Measurements from ENCODE around the gene MRPL57. TPM values are rescaled to one million over a fixed set of nuclear protein-coding genes. Genes with fewer than 3 reads are reported as not detected.

Gene MRPL57
- total and polyA plus RNA-seq, 11 donors: 19.0 to 51.6 (median 22.8) TPM

DNA sequence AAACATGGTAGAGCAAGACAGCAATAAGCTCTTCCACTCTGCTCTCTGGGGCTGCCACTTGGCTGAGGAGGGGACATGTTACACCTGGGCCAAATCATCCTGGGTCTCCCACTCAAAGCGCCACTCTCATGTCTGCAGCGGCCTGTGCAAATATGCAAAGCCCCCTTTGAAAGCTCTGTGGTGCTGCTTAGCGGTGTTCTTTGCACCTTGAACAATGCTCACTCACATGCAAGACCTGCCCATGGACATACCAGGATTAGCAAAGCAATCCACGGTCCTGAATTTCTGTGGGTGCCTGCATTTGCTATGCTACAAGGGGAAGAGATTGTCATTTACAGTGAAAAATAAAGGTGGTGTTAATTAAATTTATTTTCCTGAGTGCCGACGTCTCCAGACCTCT lies 48.6 kb downstream of the MRPL57 start:
- 75 to 89% (median 84%) methylated on average over 6 of the region's 6 CpGs for WGBS, 4 donors
- TF ChIP-seq POLR2A (IDR thresholded peaks at IDR 0.05): no peak
- TF ChIP-seq, protein P1, sequence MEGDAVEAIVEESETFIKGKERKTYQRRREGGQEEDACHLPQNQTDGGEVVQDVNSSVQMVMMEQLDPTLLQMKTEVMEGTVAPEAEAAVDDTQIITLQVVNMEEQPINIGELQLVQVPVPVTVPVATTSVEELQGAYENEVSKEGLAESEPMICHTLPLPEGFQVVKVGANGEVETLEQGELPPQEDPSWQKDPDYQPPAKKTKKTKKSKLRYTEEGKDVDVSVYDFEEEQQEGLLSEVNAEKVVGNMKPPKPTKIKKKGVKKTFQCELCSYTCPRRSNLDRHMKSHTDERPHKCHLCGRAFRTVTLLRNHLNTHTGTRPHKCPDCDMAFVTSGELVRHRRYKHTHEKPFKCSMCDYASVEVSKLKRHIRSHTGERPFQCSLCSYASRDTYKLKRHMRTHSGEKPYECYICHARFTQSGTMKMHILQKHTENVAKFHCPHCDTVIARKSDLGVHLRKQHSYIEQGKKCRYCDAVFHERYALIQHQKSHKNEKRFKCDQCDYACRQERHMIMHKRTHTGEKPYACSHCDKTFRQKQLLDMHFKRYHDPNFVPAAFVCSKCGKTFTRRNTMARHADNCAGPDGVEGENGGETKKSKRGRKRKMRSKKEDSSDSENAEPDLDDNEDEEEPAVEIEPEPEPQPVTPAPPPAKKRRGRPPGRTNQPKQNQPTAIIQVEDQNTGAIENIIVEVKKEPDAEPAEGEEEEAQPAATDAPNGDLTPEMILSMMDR (IDR thresholded peaks at IDR 0.05): no peak
- Histone ChIP-seq H3K9me3 (peaks cover 0 to 21% (median 7%) of the 10 kb centered on the region in 12 donors), H3K27ac (no peak overlapping the region), H3K27me3 (no peaks in the 10 kb centered on the region), H3K4me3 (no peak overlapping the region), H3K36me3 (no peaks in the 10 kb centered on the region), H3K4me1 (no peaks in the 10 kb centered on the region)
- no peak for DNase-seq
- intact Hi-C loops (cut with DNase I): no loop called here
- ATAC-seq: no peak

GRCh38 chr13:21225841-21226581 lies 49.6 kb downstream of the MRPL57 start:
- ATAC-seq (no peak), DNase-seq (no peak)
- WGBS, 4 donors: 84 to 86% (median 85%) methylated on average over 17 of the region's 17 CpGs
- intact Hi-C loops (cut with DNase I): no loop called here
- no peaks in the 10 kb centered on the region for H3K27me3 ChIP-seq
- H3K36me3 ChIP-seq: no peaks in the 10 kb centered on the region
- H3K4me3 ChIP-seq: no peak overlapping the region
- H3K9me3 ChIP-seq: peaks cover 0 to 18% (median 6%) of the 10 kb centered on the region in 12 donors
- no peaks in the 10 kb centered on the region for H3K4me1 ChIP-seq
- TF ChIP-seq, protein P1 (IDR thresholded peaks at IDR 0.05): no peak
- no peak for TF ChIP-seq POLR2A (IDR thresholded peaks at IDR 0.05)
- H3K27ac ChIP-seq: no peak overlapping the region

DNA sequence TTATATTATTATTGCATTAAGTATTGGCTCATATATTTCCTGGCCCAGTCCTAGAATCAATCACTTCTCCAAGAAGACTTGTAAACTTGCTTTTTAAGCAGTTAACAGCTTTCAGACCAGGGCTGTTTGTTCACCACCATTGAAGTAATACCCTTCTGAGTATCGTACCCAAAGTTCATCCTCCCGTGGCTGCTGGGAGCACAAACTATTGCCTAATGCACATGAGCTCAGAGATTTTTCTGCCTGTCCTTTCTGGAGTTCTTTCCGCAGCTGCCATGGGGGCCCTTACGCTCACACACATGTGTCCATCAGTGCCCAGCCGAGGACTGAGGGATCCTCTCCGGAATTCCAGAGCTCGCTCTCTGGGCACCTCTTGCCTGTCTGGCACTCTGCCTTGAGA lies 51.5 kb downstream of the MRPL57 start:
- WGBS, 4 donors: 94 to 95% (median 94%) methylated on average over 5 to 7 of the region's 7 CpGs
- no peak for TF ChIP-seq POLR2A (IDR thresholded peaks at IDR 0.05)
- TF ChIP-seq, protein P1 (IDR thresholded peaks at IDR 0.05): no peak
- Histone ChIP-seq H3K4me1 (peaks cover 0 to 8% (median 0%) of the 10 kb centered on the region in 12 donors), H3K27me3 (no peaks in the 10 kb centered on the region), H3K4me3 (no peak overlapping the region), H3K9me3 (peaks cover 0 to under 1% (median 0%) of the 10 kb centered on the region in 12 donors), H3K36me3 (no peaks in the 10 kb centered on the region), H3K27ac (no peak overlapping the region)
- DNase-seq (no peak), ATAC-seq (no peak)
- intact Hi-C loops (cut with DNase I): no loop called here

Other genes starting within 250 kb of the MRPL57 start
- 10 to 100 TPM; 16.6 to 35.6 (median 27.1) TPM for gene LATS2, start 115.1 kb upstream of the MRPL57 start, total RNA-seq
- 10 to 100 TPM in 1 of 2 donors, 1 to 10 TPM in 1; 7.8 to 22.9 TPM for gene LATS2, start 115.1 kb upstream of the MRPL57 start, polyA plus RNA-seq
- 100 to 1,000 TPM in 7 of 9 donors, 10 to 100 TPM in 2; 82.2 to 330 (median 271) TPM for gene SAP18, start 36.5 kb upstream of the MRPL57 start, total RNA-seq
- gene SAP18, start 36.5 kb upstream of the MRPL57 start, polyA plus RNA-seq: 100 to 1,000 TPM in 1 of 2 donors, 10 to 100 TPM in 1; 68.3 to 124 TPM
- gene SKA3, start 106 bp upstream of the MRPL57 start, total RNA-seq: 1 to 10 TPM in 1 of 9 donors, under 1 TPM in 5, not detected in 3; 0.33 to 4.5 (median 0.59) TPM
- under 1 TPM in 1 of 2 donors, not detected in 1; 0.32 TPM for gene SKA3, start 106 bp upstream of the MRPL57 start, polyA plus RNA-seq